Measurements from ENCODE around the gene CYP4F22.

GRCh38 chr19:15495151-15495550, 13.2 kb upstream of the CYP4F22 start:
- TF ChIP-seq CTCF (conservative IDR thresholded peaks at IDR 0.05), result no peak
- TF ChIP-seq EZH2 (IDR thresholded peaks at IDR 0.05; ENCODE audit: low read depth), result no peak

Data from PC-9 (cell line).